ENCODE results near the gene CD74. TPM values are rescaled to one million over a fixed set of nuclear protein-coding genes. Genes with fewer than 3 reads are reported as not detected.

CD74 gene
- total RNA-seq, 1 donor from 2014 or later = 41.3 TPM

- H3K36me3 Mint-ChIP-seq (ENCODE audit: insufficient read depth) = peaks cover 15% of the 10 kb centered on the region
These were observed 34.6 kb downstream of the CD74 start for GRCh38 chr5:150377964-150378694.

DNA sequence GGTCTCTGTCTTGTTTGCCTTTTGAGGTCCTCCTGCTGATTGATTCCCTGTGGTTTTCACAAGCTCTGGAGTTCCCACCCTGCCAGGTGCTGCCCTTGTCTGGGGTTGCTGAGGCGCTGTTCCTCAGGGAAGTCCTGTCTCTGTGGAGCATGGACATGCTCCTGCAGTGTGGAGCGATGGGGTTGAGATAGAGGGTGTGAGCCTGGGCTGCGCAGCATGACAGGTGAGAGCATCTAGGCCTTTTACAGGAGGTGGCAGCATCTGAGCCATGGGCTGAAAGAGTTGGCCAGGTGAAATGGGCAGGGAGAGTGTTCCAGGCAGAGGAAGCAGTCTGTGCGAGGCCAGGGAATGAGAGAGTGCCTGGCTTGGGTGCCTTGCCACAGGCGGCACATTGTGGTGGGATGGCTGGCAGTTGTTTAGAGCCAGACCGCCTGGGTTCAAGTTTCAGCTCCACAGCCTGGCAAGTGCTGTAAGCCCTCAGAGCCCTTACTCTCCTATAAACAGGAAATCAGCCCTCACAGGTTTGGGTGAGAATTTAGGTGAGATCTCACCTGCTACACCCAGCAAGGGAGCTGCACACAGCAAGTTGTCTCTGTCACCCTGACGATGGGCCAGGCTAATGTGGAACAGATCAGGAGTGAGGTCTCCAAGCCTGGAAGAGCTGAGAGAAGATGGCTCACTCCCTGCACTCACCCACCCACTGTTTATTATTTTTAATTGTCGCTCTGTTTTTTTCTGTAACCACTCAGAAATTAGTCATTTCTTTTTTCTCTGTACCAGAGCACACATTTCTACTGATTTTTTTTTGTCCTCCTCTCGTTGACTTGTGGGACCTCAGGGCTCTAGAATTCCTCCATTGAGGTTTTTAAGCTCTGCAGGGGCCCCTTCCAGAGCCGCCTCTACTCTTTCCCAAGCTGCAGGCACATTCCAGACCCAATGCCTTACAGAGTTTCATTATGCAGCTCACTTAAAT lies 35.6 kb downstream of the CD74 start:
- H3K9me3 Mint-ChIP-seq (ENCODE audit: low read depth) = no peaks in the 10 kb centered on the region
- no peak overlapping the region for H3K27ac Mint-ChIP-seq
- no peaks in the 10 kb centered on the region for H3K27me3 Mint-ChIP-seq
- no peaks in the 10 kb centered on the region for H3K4me1 Mint-ChIP-seq (ENCODE audit: low read depth)
- peaks cover 16% of the 10 kb centered on the region for H3K36me3 Mint-ChIP-seq (ENCODE audit: insufficient read depth)
- no peak overlapping the region for H3K4me3 Mint-ChIP-seq (ENCODE audit: low read depth)
- TF ChIP-seq, protein P1, sequence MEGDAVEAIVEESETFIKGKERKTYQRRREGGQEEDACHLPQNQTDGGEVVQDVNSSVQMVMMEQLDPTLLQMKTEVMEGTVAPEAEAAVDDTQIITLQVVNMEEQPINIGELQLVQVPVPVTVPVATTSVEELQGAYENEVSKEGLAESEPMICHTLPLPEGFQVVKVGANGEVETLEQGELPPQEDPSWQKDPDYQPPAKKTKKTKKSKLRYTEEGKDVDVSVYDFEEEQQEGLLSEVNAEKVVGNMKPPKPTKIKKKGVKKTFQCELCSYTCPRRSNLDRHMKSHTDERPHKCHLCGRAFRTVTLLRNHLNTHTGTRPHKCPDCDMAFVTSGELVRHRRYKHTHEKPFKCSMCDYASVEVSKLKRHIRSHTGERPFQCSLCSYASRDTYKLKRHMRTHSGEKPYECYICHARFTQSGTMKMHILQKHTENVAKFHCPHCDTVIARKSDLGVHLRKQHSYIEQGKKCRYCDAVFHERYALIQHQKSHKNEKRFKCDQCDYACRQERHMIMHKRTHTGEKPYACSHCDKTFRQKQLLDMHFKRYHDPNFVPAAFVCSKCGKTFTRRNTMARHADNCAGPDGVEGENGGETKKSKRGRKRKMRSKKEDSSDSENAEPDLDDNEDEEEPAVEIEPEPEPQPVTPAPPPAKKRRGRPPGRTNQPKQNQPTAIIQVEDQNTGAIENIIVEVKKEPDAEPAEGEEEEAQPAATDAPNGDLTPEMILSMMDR (IDR thresholded peaks at IDR 0.05; ENCODE audit: unreplicated experiment) = no peak
- DNase-seq (ENCODE audit: low spot score, unreplicated experiment) = no peak

More at GRCh38 chr5:150377964-150378694, 34.6 kb downstream of the CD74 start:
- Mint-ChIP-seq H3K4me1 (ENCODE audit: low read depth) (no peaks in the 10 kb centered on the region), H3K27me3 (no peaks in the 10 kb centered on the region), H3K4me3 (ENCODE audit: low read depth) (no peak overlapping the region), H3K9me3 (ENCODE audit: low read depth) (no peaks in the 10 kb centered on the region), H3K27ac (no peak overlapping the region)
- no peak for DNase-seq (ENCODE audit: low spot score, unreplicated experiment)
- TF ChIP-seq, protein P1 (IDR thresholded peaks at IDR 0.05; ENCODE audit: unreplicated experiment) = no peak

DNA sequence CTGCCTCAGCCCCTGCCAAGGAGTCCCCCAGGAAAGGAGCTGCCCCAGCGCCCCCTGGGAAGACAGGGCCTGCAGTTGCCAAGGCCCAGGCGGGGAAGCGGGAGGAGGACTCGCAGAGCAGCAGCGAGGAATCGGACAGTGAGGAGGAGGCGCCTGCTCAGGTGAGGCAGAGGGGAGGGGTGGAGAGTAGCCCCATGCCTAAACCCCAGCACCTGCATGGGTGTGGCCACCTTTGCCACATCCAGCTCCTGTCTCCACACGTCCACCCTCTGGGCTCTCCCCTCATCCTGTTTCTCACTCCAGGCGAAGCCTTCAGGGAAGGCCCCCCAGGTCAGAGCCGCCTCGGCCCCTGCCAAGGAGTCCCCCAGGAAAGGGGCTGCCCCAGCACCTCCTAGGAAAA lies 38.1 kb downstream of the CD74 start:
- TF ChIP-seq, protein P1 (IDR thresholded peaks at IDR 0.05; ENCODE audit: unreplicated experiment) = no peak
- Mint-ChIP-seq H3K27ac (no peak overlapping the region), H3K36me3 (ENCODE audit: insufficient read depth) (peaks cover 20% of the 10 kb centered on the region), H3K4me1 (ENCODE audit: low read depth) (no peaks in the 10 kb centered on the region), H3K27me3 (no peaks in the 10 kb centered on the region), H3K9me3 (ENCODE audit: low read depth) (no peaks in the 10 kb centered on the region), H3K4me3 (ENCODE audit: low read depth) (no peak overlapping the region)
- DNase-seq (ENCODE audit: low spot score, unreplicated experiment) = no peak

- Mint-ChIP-seq H3K27ac (no peak overlapping the region), H3K27me3 (no peaks in the 10 kb centered on the region), H3K36me3 (ENCODE audit: insufficient read depth) (peaks cover 17% of the 10 kb centered on the region), H3K4me3 (ENCODE audit: low read depth) (no peak overlapping the region), H3K4me1 (ENCODE audit: low read depth) (no peaks in the 10 kb centered on the region), H3K9me3 (ENCODE audit: low read depth) (no peaks in the 10 kb centered on the region)
- no peak for DNase-seq (ENCODE audit: low spot score, unreplicated experiment)
- TF ChIP-seq, protein P1 (IDR thresholded peaks at IDR 0.05; ENCODE audit: unreplicated experiment) = no peak
These were observed 40.1 kb downstream of the CD74 start for GRCh38 chr5:150372639-150373038.

GRCh38 chr5:150368526-150368925 lies 44.2 kb downstream of the CD74 start:
- Mint-ChIP-seq H3K27ac (no peak overlapping the region), H3K36me3 (ENCODE audit: insufficient read depth) (peaks cover 17% of the 10 kb centered on the region), H3K27me3 (no peaks in the 10 kb centered on the region), H3K9me3 (ENCODE audit: low read depth) (no peaks in the 10 kb centered on the region), H3K4me3 (ENCODE audit: low read depth) (no peak overlapping the region), H3K4me1 (ENCODE audit: low read depth) (no peaks in the 10 kb centered on the region)
- no peak for DNase-seq (ENCODE audit: low spot score, unreplicated experiment)
- TF ChIP-seq, protein P1 (IDR thresholded peaks at IDR 0.05; ENCODE audit: unreplicated experiment) = no peak
